Skeletal muscle cell (primary cell): ENCODE measurements around the gene NUP107.
A peak's percentile ranks its signal among the peaks of the same experiment; 100 is the strongest.

Source experiments
- DNase-seq: peaks from one replicate; pipeline ENCODE4 v3.0.0-alpha.2; 2010; ENCODE audit warnings: low read depth
- H3K4me3 ChIP-seq: 2 replicates; pipeline ENCODE4 v1.5.1; 2011; ENCODE audit warnings: low read depth, mild to moderate bottlenecking, control low read depth, low read length, moderate library complexity

The NUP107 gene

DNA sequence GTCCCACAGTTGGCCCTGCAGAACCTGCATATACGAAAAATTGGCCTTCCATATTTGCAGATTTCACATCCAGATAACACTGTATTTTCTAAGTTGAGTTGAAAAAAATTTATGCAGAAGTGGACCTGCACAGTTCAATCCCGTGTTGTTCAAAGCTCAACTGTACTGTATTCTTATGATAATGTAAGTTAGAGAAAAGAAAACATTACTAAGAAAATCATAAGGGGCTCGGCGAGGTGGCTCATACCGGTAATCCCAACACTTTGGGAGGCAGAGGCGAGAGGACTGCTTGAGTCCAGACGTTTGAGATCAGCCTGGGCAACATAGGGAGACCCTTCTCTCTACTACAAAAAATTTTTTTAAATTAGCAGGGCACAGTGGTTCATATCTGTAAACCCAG, 41.0 kb downstream of the NUP107 start:
- H3K4me3 ChIP-seq = no peak overlapping the region
- no peak for DNase-seq

DNA sequence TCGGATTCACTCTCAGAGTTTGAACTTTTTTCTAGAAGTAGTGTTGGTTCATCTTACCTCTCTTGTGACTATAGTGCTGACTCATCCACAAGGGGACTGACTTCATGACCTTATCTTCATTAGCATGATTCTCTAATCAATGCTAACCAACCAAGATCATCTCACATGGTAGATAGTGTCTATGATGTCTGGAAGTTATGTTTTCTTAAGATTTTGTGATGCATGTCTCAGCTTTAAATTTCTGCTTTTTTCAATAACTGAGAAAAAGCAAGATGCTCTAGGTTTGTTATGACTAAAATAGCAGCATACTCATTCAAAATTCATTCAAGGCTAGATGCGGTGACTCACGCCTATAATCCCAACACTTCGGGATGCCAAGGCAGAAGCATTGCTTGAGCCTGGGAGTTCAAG, 46.9 kb downstream of the NUP107 start:
- no peak overlapping the region for H3K4me3 ChIP-seq
- DNase-seq = peak; percentile 22

GRCh38 chr12:68739891-68740290, 53.1 kb downstream of the NUP107 start:
- no peak overlapping the region for H3K4me3 ChIP-seq
- DNase-seq = no peak

DNA sequence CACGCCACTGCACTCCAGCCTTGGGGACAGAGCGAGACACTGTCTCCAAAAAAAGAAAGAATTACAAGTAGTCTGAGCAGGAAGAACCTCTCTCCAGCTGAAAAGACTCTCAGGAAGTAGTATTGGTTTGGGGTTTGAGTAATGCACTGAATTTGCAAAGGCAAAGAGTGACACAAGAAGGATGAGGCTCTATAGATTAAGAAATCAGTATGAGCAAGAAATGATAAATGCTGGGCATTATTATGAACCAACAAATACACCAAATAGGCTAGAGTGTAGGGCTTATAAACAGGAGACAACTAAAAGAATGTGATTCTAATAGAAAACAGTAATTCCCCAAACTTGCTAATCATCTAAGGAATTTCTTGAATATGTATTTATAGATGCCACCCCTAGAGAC, 56.6 kb downstream of the NUP107 start:
- no peak overlapping the region for H3K4me3 ChIP-seq
- no peak for DNase-seq

DNA sequence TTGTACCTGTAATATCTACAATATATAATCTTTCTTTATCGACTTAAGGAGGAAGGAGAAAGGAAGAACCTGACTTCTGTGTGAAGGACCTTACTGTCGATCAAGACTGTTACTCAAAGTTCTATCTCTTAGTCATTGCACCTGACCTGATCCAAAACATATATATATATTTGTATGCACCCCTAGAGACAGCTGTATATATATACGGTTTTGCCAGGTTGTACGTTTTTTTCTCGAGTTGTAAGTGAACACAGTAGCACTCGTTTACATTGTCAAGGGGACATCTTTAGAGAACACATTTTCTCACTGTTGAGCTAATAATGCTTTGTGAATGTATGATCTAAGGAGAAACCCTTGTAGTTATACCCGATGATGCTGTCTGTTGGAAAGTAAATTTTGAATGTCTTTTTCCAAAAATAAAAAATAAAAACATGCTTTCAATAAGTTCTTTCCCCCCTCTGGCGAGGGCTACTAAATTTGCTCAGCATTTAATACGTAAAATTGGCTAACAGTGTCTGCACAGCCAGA, 58.7 kb downstream of the NUP107 start:
- peak overlapping the region; percentile 85 for H3K4me3 ChIP-seq
- no peak for DNase-seq

- peak within 1 kb of the TSS; percentile 85 for H3K4me3 ChIP-seq
- DNase-seq = peak; percentile 51
Measured at GRCh38 chr12:68745904-68746571, 59.3 kb downstream of the NUP107 start, which contains the start of gene SLC35E3. TSS of gene SLC35E3 (plus strand) at chr12:68746176. CDS start at chr12:68746378, 202 bp downstream.

- DNase-seq = no peak
- H3K4me3 ChIP-seq = peak overlapping the region; percentile 85
Measured at GRCh38 chr12:68746572-68747180, 59.9 kb downstream of the NUP107 start.

GRCh38 chr12:68749443-68749842, 62.7 kb downstream of the NUP107 start:
- no peak for DNase-seq
- no peak overlapping the region for H3K4me3 ChIP-seq

- DNase-seq = no peak
- H3K4me3 ChIP-seq = no peak overlapping the region
Measured at GRCh38 chr12:68749861-68750260, 63.1 kb downstream of the NUP107 start.

DNA sequence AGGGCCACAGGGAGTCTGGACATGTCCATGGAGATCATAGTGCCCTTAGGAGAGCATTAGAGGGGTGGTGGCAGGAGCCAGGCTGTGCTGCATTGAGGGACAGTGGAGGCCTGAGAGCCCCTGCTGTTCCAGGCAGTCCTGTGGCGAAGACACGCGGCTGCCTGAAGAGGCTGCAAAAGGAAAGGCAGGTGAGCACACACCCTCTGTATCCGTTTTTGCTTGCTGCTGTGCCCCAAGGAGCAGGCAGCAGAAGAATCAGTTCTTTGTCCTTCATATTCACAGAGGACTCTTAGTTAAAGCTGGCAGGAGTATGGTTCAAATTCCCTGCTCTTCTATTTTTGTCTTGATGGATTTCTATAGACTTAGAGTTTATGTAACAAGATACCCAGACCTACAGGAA, 63.7 kb downstream of the NUP107 start:
- H3K4me3 ChIP-seq = no peak overlapping the region
- no peak for DNase-seq

GRCh38 chr12:68755536-68756243, 68.9 kb downstream of the NUP107 start:
- H3K4me3 ChIP-seq = no peak overlapping the region
- DNase-seq = no peak

- DNase-seq = no peak
- H3K4me3 ChIP-seq = no peak overlapping the region
Measured at GRCh38 chr12:68759852-68760251, 73.1 kb downstream of the NUP107 start.

DNA sequence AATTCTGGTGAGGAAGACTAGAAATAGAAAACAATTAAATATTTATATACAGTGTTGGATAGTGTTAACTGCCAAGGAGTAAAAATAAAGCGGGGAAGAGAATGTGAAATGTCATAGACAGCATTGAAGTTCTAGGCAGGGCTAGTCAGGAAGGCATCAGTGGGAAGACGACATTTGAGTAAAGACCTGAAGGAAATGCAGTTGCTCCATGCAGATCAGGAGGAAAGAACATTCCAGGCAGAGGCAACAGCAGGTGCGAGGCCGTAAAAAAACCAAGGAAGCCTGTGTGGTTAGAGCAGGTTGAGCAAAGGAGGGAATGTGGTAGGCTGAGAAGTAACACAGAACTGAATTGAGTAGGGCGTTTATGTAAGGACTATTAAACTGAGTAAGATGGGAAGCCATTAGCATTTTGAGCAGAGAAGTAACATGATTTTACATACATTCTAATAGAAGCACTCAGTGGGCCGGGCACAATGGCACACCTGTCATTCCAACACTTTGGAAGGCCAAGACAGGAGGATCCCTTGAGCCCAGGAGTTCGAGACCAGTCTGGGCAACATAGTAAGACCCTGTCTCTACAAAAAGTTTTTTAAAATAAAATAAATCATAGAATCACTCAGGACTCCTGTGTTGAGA, 74.1 kb downstream of the NUP107 start:
- no peak for DNase-seq
- no peak overlapping the region for H3K4me3 ChIP-seq

- no peak overlapping the region for H3K4me3 ChIP-seq
- no peak for DNase-seq
Measured at GRCh38 chr12:68761442-68761812, 74.6 kb downstream of the NUP107 start.

DNA sequence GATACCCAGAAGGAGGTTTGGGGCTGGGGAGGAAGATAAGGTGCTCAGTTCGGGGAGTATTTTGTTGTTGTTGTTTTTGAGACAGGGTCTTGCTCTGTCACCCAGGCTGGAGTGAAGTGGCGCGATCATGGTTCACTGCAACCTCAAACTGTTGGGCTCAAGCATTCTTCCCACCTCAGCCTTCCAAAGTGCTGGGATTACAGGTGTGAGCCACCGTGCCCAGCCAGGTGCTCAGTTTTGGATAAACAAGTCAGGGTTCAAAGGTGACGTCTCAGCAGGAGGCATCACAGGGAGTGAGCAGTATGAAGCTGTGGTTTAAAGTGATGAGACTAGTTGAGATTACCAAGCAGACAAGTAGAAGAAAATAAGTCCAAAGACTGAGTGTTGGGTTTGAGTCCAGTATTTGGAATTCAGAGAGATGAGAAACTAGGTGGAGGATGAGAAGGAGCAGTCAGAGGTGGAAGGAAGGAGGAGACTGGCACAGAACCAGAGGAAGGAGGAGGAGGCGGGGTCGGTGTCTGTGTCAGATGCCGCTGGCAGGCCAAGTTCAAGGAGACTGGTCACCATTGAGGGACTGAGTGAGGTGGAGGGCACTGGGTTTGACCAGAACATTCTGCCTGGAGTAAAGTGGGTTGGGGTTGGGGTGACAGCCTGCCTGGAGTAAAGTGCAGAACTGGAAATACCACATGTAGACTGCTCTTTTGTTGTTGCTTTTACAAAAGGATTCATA, 75.3 kb downstream of the NUP107 start:
- DNase-seq = no peak
- H3K4me3 ChIP-seq = no peak overlapping the region

GRCh38 chr12:68762691-68763090, 75.9 kb downstream of the NUP107 start:
- H3K4me3 ChIP-seq = no peak overlapping the region
- DNase-seq = no peak

DNA sequence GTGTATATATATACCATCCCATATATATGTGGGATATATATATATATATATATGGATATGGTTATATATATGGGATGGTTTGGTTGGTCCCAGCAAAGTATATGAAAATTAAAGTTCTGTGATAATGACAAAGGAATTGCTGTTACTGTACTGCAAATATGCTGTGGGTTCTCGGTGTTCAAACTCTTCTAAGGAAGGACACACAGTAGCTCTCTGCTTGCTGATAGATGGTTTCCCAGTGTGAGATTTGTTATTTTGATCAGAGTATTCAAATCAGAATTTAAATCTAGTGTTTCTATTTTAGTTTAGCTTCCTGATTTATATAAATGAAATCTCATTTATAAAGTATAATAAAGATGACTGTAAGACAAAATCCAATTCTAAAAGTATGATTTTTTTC, 78.9 kb downstream of the NUP107 start:
- H3K4me3 ChIP-seq = no peak overlapping the region
- no peak for DNase-seq

DNA sequence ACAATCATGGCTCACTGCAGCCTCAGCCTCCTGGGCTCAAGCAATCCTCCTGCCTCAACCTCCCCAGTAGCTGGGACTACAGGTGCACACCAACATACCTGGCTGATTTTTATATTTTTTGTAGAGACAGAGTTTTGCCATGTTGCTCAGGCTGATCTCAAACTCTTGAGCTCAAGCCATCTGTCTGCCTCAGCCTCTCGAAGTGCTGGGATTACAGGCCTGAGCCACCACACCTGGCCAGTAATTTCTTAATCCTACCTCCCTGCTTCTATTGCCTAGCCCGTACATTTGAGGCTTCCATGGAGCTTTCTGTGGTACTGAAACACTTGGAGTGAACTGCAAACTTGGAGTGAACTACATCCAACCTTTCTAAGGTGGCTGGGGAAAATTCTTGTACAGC, 79.9 kb downstream of the NUP107 start:
- no peak for DNase-seq
- H3K4me3 ChIP-seq = no peak overlapping the region

GRCh38 chr12:68767191-68767590, 80.4 kb downstream of the NUP107 start:
- no peak for DNase-seq

More at GRCh38 chr12:68767191-68767590, 80.4 kb downstream of the NUP107 start:
- H3K4me3 ChIP-seq = no peak overlapping the region
